ENCODE results near the gene ADAM21.

- TF ChIP-seq, protein P1, sequence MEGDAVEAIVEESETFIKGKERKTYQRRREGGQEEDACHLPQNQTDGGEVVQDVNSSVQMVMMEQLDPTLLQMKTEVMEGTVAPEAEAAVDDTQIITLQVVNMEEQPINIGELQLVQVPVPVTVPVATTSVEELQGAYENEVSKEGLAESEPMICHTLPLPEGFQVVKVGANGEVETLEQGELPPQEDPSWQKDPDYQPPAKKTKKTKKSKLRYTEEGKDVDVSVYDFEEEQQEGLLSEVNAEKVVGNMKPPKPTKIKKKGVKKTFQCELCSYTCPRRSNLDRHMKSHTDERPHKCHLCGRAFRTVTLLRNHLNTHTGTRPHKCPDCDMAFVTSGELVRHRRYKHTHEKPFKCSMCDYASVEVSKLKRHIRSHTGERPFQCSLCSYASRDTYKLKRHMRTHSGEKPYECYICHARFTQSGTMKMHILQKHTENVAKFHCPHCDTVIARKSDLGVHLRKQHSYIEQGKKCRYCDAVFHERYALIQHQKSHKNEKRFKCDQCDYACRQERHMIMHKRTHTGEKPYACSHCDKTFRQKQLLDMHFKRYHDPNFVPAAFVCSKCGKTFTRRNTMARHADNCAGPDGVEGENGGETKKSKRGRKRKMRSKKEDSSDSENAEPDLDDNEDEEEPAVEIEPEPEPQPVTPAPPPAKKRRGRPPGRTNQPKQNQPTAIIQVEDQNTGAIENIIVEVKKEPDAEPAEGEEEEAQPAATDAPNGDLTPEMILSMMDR (IDR thresholded peaks at IDR 0.05): no peak
- no peak for TF ChIP-seq EZH2 (IDR thresholded peaks at IDR 0.05)
These were observed 9.2 kb upstream of the ADAM21 start for GRCh38 chr14:70442750-70443149.
